H1 (cell line): ENCODE results near the gene VSIG10. TPM values are rescaled to one million over a fixed set of nuclear protein-coding genes. Genes with fewer than 3 reads are reported as not detected.
A peak's percentile ranks its signal among the peaks of the same experiment; 100 is the strongest.

Experiments used
- E2F6 ChIP-seq: IDR thresholded peaks from 2 replicates; pipeline ENCODE4 v1.6.1; 2012; ENCODE audit warnings: inconsistent platforms
- GABPA ChIP-seq: IDR thresholded peaks from 2 replicates; pipeline ENCODE4 v1.6.1; 2011; ENCODE audit warnings: mild to moderate bottlenecking, low read length, moderate library complexity, borderline replicate concordance; ENCODE audit not compliant: insufficient read depth
- PHF8 ChIP-seq: fragments of 200-600 bp; sonication (generic); conservative IDR thresholded peaks from 2 replicates; pipeline ENCODE4 v1.7.1; 2012; ENCODE audit warnings: low read depth, mild to moderate bottlenecking, inconsistent platforms, low read length, moderate library complexity
- TEAD4 ChIP-seq: IDR thresholded peaks from 2 replicates; pipeline ENCODE4 v1.6.1; 2012; ENCODE audit warnings: low read depth, low read length, inconsistent platforms, mixed read lengths
- polyA plus RNA-seq, 7 experiments: library from polyadenylated mRNA; depleted of rRNA in 3 of 7; stranded (reverse) in 5 of 7; unstranded in 2 of 7; fragments of >200 nt in 5 of 7; fragments of 200-250 nt in 2 of 7; gene quantifications; 1 replicate in 5 of 7; 2 replicates in 1 of 7; 4 replicates in 1 of 7; pipeline versions ENCODE4 v1.2.1 to v1.2.3, GENCODE V29; 2011 to 2013; ENCODE audit warnings: missing spikeins in 2 of 7, mixed read lengths in 2 of 7
- total RNA-seq: library from RNA; stranded (reverse); fragmentation: NEBNext Ultra II Directional; extraction: Animal tissue kit (Norgen Biotek cat#: 25700); gene quantifications from 2 replicates; pipeline ENCODE4 v1.2.1, GENCODE V29; 2021

The VSIG10 gene
- total and polyA plus RNA-seq, 2 of the 8 experiments (the other 6 are each of a cell fraction or from before 2014, with no cell fraction given): 34.4 to 93.6 TPM

- TF ChIP-seq GABPA (no peak), TEAD4 (peak; percentile 19), PHF8 (peak; percentile 38), E2F6 (0 out of 2 replicates have a peak, but pooled peaks have one; percentile 46)
- TF ChIP-seq, all 59 proteins: peak for 11
These were observed 41.7 kb downstream of the VSIG10 start (continued) for GRCh38 chr12:118061873-118062843.
